NCI-H524 (cell line): ENCODE results near the gene SLC9A3.
A peak's percentile ranks its signal among the peaks of the same experiment; 100 is the strongest.
"Not testable (repeated sequence)": the region's sequence is repeated elsewhere in the genome, so short reads cannot be mapped to it uniquely, and the experiment has no call there.

Experiments used
- DNase-seq, 2 experiments: peaks; one replicate each; lab custom pipeline; 2025; lab: John Stamatoyannopoulos, UW

SLC9A3 gene

DNA sequence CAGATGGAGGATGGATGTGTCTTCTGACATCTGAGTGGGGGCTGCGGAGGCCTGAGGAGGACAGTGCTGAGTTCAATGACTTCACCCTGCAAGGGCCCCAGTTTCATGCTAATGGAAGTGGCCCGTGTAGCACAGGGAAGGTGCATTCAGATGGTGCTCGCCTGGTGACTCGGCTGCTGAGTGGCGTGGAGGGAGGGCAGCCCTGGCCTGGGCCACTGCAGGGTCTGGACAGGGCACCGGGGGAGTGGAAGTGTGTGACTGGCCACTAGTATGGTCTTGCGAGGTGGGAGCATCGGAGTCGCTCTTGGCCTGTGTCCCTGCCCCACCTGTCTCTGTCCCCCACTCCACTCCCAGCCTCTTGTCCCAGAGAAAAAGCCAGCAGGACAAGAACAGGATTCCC is 1.7 kb upstream of the SLC9A3 start:
- DNase-seq, result no peak

DNA sequence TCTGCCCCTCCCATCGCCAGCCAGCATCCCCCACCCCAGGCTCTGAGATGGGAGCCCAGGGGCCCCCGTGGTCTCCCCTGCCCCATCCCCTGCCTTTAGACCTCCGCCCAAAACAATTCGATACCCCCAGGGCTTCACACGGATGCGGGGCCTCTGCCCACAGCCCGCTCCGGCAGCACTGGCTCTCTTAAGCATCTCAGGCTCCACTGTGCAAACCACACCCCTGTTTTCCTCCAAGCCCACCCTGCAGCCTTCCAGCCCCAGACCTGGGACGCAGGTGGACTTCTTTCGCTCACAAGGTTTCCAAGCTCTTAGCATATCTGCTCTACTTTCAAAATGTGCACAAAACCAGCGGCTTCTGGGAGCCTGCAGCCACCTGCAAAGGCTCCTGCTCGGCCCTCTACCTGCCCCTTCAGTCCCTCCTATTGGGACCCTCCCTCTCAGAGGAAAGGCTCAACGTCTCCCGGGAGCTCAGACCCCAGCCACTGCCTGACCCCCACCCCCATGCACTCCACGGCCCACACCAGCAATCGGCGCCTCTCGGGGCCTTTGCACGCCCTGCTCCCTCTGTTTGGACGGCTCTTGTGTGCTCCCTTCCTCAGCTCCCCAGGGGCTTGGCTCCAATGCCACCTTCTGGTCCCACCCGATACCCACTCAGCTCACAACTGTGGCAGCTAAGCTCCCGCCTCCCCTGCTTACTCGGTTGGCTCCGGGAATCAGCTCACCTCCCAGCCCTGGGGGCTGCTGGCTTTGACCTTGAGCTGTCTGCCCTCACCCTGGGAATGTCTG is 918 bp upstream of the SLC9A3 start:
- peak in 1 of 2 experiments; percentile 61 for DNase-seq

DNA sequence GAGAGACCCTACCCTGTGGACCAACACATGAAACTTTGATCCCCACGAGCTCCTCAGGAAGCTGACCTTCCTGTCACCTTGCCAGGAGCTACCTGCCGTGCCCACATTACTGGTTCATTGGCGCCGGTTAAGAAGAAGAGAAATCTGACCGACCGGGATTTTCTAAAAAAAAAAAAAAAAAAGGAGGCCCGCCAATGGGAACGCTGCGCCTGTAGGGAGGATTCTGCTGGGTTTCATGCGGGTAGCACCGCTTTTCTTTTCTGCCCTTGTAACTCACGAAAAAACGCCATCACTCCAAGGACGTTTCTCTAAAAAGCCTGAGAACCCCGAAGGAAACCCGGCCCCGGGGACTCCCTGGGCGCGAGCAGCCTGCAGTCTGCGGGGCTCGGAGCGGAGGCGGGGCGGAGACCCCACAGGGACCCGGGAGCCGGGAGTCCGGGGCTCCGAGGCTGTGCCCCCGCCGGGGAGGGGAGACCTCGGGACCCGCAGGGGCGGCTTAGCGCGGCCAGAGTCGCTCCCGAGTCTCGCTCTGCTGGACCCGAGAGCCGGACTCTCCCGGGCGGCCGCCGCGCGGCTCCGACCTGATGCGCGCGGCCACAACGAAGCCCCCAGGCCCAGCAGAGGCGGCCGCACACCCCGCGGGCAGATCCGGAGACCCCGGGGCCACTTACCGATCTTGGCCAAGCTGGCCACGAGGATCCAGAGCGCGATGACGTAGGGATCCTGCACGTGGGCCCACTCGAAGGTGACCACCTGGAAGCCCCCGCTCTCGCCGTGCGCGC is 617 bp downstream of the SLC9A3 start:
- peak in 1 of 2 experiments; percentile 26 for DNase-seq

DNA sequence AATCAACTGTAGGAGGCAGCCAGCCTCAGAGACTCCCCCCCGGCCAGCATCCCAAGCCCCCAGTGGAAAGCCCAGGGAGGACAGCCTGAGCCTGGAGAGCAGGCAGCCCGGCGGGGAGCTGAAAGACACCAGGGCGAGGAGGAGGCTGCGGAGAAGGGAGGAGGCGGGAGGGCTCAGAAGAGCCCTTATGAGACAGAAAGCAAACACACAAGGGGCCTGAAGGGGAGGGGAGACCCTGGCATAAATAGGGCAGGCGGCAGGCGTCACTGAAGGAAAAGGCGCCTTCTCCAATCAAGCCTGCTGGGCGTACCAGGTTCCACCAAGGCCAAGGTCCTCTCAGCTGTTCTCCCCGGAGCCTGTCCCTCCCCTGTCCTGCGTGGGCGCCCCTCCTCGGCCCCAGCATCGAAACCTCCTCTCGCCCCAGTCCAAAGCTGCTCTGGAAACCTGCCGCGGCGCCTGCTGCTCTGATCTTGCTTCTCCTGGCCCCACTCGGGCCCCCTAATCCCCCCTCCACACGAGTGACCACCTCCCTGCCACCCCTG is 1.3 kb downstream of the SLC9A3 start:
- peak; percentile 66 to 71 for DNase-seq

DNA sequence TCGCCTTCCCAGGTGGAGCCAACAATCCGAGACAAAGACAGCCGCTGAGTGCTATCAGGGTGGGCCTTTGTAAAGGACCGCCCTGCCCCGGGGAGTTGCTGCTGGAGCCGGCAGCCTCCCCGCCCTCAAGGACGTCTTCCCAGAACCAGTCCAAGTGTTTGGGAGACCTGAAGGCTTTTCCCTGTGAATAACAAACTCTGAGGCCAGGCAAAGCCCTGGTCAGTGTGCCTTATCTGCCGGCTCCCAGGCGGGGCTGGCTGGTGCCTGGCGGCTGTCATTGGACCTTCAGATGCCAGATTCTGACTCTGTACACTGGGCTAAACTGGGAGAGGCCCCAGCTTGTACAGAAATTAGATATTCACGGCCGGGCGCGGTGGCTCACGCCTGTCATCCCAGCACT is 2.1 kb downstream of the SLC9A3 start:
- DNase-seq, result no peak

DNA sequence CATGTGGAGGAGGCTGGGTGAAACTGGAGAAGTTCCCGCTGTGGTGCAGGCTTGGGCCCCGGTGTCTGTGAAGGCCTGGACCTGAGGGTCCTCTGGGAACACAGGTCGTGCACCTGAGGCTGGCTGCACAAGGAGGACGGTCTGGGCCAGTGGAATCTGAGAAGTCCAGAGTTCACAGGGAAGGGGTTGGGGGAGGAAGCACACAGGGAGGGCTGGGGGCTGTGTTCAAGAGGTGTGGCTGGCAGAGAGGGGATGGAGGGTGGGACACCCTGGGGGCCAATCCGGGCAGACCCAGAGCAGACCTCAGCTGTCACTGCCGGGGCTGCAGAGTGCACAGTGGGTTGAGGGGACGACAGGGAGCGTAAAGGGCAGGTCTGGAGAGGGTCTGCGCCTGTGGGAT is 2.6 kb downstream of the SLC9A3 start:
- DNase-seq, result no peak

DNA sequence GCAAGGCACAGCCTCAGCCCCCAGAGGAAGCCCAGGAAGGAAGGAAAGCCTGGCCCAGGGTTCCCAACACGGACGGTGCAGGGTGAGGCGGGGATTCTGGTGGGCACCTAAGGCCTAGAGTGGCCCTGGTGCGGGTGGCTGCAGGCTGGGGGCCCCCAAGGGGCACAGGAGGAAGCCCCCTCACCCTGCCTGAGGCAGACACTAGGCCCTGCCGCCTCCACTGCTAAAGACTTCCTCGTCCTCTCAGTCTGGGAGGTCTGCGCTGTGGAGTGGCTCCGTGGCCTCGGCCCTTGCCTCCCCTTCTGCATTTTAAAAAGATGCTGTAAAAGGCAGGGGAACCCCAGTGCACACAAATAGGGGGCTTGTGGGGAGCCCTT is 3.4 kb downstream of the SLC9A3 start:
- no peak for DNase-seq

DNA sequence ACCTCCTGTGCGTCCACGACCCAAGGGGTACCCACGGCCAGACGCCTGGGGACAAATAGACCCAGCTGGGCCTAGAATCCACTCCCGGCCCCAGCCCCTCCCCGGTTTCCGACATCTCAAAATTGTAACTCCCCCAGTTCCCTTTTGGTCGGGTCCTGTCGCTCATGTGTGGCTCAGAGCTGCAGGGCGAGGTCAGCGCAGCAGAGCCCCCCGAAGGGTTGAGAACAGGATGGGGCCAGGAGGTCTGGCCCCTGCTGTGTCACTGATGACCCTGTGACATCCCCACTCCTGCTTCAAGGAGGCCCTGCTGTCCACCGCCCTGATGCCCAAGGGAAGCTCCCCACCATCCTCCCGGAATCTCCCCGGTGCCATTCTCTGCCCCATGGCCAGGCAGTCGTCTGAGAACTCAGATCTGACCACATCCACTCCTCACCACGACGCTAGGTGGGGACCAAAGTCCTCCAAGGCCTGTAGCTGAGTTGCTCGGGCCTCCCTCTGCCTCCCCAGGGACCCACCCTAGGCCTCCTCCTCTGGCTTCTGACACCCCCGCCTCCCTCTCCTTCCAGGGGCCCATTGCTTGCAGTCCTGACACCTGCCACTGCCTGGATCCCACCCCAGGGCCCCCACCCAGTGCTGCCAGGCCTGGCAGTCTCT is 3.9 kb downstream of the SLC9A3 start:
- no peak for DNase-seq

DNA sequence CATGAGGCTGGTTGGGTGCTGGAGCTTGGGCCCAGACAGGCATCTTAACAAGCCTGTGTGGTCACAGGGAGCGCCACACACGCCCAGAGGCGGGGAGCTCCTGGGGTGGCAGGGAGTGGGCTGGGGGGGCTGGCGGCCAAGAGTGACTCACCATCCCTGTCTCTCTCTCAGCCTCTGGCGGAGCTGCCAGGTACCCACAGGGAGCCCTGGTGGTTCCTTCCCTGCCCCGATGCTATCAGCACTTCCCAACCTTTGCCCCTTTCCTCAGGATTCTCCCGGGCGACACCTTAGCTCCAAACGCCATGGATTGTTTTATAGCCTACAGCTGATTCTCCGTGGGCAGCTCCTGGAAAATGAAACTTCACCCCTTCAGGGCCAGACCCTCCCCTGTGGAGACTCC is 5.5 kb downstream of the SLC9A3 start:
- no peak for DNase-seq

DNA sequence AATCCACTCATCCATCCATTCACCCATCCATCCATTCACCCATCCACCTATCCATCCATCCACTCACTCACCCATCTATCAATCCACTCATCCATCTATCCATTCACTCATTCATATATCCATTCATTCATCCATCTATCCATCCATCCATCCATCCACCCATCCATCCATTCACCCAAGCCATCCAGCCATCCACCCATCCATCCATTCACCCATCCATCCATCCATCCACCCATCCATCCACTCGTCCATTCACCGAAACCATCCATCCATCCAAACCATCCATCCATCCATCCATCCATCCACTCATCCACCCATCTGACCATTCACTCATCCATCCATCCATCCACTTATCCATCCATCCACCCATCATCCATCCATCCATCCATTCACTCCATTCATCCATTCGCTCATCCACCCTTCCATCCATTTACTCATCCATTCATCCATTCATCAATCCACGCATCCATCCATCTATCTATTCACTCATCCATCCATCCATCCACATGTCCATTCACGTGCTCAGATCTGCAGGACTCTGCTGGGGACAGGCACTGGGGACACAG is 6.6 kb downstream of the SLC9A3 start:
- no peak for DNase-seq

DNA sequence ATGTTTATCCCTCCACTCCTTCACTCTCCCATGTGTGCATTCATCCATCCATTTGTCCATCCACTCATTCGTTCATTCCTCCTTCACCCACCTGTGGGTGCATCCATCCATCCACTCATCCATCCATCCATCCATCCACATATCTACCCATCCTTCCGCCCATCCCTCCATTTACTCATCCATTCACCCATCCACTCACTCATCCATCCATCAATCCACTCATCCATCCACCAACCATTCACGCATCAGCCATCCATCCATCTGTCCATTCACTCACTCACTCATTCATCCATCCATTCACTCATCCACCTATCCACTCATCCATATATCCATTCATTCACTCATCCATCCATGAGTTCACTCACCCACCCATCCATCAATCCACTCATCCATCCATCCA is 7.3 kb downstream of the SLC9A3 start:
- no peak for DNase-seq

DNA sequence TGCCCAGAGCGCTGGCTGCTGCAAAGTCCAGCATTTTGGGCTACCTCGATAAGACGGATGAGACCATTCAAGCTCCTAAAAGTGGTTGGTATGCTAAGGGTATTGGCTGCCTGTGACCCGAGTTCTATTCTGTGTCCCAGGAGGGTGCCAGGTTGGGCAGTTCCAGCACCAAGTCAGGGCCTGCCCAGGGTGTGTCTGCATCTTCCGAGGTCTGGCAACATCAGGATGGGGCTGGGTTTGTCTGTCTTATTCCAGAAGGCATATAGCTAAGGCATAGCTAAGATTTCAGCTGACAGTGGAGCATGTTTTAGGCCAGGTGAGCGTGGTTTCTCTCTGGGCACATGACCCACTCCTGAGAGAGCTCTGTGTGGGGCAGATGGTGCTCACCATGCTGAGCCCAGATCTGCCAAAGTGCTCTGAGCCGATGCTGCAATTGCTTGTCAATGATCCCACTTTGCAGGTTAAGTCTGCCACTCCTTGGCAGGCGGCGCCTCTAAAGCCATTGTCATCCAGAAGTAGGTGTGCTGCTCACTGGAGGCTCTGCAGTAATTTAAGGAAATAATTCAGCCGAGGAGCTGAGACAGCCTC is 7.8 kb downstream of the SLC9A3 start:
- DNase-seq, result peak in 1 of 2 experiments; percentile 42

DNA sequence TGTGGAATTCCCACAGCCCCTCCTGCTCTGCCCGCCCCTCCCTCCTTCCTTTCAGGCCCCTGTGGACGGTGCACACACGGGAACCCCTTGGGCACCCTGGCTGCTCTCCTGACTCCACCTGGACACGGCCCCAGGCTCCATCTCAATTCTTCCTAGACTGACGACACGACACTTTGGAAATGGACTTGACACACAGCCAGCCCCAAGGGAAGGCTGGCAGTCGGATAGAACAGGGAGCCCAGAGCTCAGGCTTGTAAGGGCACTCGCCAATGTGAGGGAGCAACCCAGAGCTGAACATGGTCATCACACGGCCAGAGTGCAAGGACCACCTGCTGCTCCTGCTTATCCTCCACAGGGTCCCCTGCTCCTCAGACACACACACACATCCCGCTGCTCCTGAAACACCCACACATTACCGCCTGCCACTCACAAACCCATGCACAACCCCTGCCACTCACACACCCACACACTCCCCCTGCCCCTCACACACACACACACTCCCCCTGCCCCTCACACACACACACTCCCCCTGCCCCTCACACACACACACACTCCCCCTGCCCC is 8.9 kb downstream of the SLC9A3 start:
- no peak for DNase-seq

DNA sequence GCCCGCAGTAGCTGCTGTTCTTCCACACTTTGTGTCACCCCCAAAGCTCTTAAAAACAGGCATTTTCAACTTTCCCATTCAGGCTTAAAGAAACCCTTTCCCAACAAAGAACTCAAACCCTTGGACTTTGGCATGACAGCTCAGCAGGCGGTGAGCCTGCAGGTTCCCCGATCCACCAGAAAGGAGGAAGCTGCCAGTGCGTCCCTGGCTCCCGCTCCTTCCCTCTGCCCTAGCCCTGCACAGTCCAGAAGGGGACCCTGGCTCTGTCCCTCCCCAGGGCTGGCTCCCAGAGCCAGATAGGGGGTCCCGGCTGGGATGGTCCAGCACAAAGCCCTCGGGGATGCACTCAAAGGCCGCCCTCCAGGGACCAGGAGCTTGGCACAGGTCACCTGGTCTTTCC is 9.6 kb downstream of the SLC9A3 start:
- no peak for DNase-seq

DNA sequence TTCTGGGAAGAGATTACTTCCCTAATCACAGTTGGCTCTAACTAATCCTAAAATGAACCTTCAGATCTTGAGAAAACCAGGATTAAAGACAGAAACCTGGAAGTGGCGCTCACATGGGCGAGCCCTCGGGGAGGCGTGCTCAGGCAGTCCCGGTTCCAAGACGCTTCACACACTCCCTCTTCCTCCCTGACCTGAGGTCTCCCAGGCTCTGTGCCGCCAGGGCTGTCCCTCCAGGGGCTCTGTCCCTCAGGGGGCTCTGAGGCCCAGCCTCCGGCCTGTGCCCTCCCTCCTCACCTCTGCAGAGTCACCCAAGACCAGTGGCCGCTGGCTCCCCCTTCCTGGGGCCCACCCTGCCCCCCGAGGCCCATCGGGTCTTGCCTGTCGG is 10.2 kb downstream of the SLC9A3 start:
- DNase-seq, result no peak

DNA sequence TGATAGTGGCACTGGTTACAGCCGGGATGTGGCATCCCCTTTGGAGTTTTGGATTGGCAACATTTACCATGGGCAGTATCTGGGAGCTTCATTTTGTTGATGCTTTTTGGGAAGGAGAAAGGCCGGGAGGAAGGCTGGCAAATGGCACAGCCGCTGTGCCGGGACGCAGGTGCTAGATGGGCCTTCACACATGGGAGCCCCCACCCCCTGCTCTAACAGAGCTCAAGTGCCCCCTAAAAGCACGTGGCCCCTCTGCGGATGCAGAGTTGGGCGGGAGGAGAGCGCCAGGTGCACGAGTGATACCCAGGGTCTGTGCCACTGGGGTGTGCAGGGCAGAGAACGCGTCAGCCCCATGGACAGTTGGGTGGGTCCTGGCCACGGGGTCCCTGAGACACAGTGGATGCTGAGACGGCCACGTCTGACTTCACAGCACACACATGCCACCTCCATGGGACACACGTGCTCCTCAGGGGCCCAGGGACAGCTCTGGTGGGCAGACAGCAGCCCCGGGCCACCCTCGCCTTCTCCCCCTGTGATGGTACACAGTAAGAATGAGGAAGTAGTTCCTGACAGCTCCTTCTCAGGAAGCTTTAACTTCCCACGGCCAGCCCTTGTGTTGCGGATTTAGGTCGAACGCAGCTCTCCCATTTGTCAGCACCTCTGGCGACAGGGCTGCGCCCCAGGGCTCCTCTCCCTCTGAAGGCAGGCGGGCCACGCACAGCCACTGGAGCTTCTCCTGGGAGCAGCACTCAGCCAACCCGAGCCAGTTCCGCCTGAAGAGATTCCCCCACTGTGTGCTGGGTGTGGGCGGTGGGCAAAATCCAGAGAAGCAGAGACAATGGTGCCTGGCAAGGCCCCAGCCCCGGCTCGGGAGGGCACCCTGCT is 10.8 kb downstream of the SLC9A3 start:
- no peak for DNase-seq

DNA sequence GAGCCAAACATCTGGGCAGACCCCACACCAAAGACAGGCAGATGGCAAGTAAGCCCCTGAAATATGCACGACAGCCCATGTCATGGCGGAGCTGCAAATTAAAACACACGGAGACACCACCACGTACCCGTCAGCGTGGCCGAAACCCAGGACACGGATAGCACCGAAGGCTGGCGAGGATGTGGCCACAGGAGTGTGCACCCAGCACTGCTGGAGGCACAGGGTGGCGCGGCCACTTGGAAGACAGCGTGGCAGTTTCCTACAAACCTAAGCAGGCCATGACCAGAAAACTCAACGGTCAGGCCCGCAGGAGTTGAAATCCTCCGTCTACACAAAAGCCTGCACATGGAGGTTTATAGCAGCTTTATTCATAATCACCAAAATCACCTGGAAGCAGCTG is 12.8 kb downstream of the SLC9A3 start:
- no peak for DNase-seq

DNA sequence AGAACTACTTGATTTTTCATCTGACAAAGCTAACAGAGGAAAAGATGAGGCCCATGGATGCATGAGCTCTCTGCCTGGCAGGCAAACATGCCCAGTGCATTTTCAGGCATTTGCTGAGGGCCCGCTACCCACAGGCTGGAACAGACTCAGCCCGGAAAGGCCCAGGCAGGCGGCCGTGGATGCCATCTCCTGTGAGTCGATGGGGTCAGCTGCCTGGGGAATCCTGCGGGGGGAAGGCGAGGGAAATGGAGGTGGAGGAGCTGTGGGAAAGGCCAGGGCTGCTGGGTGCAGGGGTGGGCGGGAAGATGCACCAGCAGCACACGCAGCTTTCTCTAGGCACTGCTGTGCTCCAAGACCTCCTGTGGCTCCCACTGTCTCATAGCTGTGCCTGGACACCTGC is 13.7 kb downstream of the SLC9A3 start:
- DNase-seq, result no peak

DNA sequence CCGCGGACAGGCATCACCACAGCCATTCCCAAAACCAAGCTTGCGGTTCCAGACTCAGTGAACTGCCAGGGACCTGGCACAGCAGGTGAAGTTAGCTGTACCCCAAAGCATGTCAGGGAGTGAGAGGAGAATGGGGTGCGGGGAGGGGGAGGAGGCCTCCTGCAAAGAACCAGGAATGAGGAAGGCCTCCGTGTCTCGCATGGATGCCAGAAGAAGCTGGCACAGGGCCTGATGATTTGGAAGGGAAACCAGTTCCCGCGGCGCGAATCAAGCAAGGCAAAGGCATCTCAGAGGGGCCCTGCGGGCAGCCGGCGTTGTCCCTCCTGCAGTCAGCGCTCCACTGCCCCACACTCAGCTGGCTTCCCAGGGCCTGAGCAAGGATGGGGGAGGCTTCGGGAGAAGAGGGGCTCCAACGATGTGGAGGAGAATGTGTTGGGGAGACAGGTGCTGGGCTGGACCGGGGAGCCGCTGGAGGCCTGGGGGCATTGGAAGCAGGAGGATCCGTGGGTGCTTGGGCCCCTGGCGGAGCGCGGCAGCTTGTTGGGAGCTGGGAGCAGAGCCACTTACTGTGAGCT is 14.6 kb downstream of the SLC9A3 start:
- DNase-seq, result no peak

DNA sequence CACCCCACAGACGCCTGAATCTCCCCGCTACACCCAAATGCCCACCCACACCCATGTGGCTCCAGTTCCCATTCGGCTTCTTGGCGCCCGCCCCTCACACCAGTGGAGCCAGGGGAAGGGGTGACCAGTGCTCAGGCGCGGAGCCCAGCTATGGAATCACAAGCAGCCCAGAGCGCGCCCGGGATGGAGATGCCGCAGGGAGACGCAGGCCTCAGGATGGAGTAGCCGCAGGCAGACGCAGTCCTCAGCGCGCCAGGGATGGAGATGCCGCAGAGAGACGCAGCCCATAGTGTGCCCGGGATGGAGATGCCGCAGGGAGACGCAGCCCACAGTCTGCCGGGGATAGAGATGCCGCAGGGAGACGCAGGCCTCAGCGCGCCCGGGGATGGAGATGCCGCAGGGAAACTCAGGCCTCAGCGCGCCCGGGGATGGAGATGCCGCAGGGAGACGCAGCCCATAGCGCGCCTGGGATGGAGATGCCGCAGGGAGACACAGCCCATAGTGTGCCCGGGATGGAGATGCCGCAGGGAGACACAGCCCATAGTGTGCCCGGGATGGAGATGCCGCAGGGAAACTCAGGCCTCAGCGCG is 16.2 kb downstream of the SLC9A3 start:
- DNase-seq, result not testable (repeated sequence)
